Measurements from ENCODE around the gene TMEM190.

DNA sequence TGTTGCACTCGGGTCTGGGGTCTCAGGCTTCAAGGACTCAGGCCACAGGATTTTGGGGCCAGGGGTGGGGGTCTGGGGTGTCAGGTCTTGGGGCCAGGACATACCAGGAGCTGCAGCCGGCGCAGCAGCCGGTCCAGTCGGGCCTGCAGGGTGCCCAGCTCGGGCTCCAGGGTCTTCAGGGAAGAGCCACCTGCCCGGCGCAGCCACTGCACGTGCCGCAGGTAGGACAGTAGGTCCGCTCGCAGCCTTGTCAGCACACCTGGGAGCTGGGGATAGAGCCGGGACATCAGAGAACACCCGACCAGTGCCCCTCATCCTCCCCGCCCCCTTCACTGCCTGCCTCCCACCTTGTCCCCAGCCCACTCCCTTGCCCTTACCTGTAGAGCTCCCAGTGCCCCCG is 8.5 kb upstream of the TMEM190 start:
- TF ChIP-seq CTCF (IDR thresholded peaks at IDR 0.05 in 2 of 3, conservative IDR thresholded peaks at IDR 0.05 in 1 of 3; ENCODE audit: borderline replicate concordance in 1 of 3, insufficient read depth in 1 of 3, low read depth in 2 of 3, low read length in 2 of 3) (no peak), POLR2A (IDR thresholded peaks at IDR 0.05; ENCODE audit: borderline replicate concordance, extremely low read depth, insufficient read depth, insufficient read length) (no peak)
- TF ChIP-seq, protein P1, sequence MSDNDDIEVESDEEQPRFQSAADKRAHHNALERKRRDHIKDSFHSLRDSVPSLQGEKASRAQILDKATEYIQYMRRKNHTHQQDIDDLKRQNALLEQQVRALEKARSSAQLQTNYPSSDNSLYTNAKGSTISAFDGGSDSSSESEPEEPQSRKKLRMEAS (IDR thresholded peaks at IDR 0.05): no peak
